ENCODE results near the gene PAQR9. TPM values are rescaled to one million over a fixed set of nuclear protein-coding genes. Genes with fewer than 3 reads are reported as not detected.

The PAQR9 gene
- total RNA-seq, 1 donor from 2014 or later = not detected

DNA sequence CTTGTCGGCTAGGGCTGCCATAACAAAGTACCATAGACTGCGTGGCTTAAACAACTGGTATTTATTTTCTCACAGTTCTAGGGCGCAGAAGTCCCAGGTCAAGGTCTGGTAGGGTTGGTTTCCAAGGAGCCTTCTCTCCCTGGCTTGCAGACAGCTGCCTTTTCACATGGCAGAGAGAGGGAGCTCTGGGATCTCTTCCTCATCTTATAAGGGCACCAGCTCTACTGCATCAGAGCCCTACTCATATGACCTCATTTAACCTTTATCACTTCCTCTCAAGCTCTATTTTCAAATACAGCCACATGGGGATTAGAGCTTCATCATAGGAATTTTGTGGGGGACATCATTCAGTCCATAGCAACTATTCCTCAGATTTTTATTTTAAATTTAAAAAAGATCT is 17.6 kb upstream of the PAQR9 start:
- Histone ChIP-seq H3K4me1 (peaks cover 7% of the 10 kb centered on the region), H3K36me3 (no peaks in the 10 kb centered on the region), H3K27me3 (ENCODE audit: low read depth) (no peaks in the 10 kb centered on the region), H3K27ac (no peak overlapping the region), H3K9me3 (no peaks in the 10 kb centered on the region), H3K4me3 (no peak overlapping the region)
- ATAC-seq = peak in 1 of 2 donors; percentile 52
- TF ChIP-seq CTCF (IDR thresholded peaks at IDR 0.05) = no peak
- DNase-seq = no peak
- intact Hi-C loops (cut with DNase I) = loop anchor here (10.0 kb wide), 1 partner anchor 396 kb away; no protein-coding TSS in a partner anchor

GRCh38 chr3:142977399-142977728 is 13.9 kb upstream of the PAQR9 start:
- ATAC-seq (no peak), DNase-seq (no peak)
- Histone ChIP-seq H3K27me3 (ENCODE audit: low read depth) (no peaks in the 10 kb centered on the region), H3K36me3 (no peaks in the 10 kb centered on the region), H3K4me3 (no peak overlapping the region), H3K4me1 (peaks cover 7% of the 10 kb centered on the region), H3K27ac (no peak overlapping the region), H3K9me3 (no peaks in the 10 kb centered on the region)
- intact Hi-C loops (cut with DNase I) = no loop called here
- TF ChIP-seq CTCF (IDR thresholded peaks at IDR 0.05) = no peak

GRCh38 chr3:142976621-142977398 is 13.3 kb upstream of the PAQR9 start:
- no peaks in the 10 kb centered on the region for H3K9me3 ChIP-seq
- no peak overlapping the region for H3K27ac ChIP-seq
- intact Hi-C loops (cut with DNase I) = no loop called here
- H3K4me1 ChIP-seq = peaks cover 7% of the 10 kb centered on the region
- DNase-seq (peak; percentile 70), ATAC-seq (peak; percentile 86 to 87)
- TF ChIP-seq CTCF (IDR thresholded peaks at IDR 0.05) = no peak
- no peaks in the 10 kb centered on the region for H3K27me3 ChIP-seq (ENCODE audit: low read depth)
- H3K4me3 ChIP-seq = no peak overlapping the region
- H3K36me3 ChIP-seq = no peaks in the 10 kb centered on the region

DNA sequence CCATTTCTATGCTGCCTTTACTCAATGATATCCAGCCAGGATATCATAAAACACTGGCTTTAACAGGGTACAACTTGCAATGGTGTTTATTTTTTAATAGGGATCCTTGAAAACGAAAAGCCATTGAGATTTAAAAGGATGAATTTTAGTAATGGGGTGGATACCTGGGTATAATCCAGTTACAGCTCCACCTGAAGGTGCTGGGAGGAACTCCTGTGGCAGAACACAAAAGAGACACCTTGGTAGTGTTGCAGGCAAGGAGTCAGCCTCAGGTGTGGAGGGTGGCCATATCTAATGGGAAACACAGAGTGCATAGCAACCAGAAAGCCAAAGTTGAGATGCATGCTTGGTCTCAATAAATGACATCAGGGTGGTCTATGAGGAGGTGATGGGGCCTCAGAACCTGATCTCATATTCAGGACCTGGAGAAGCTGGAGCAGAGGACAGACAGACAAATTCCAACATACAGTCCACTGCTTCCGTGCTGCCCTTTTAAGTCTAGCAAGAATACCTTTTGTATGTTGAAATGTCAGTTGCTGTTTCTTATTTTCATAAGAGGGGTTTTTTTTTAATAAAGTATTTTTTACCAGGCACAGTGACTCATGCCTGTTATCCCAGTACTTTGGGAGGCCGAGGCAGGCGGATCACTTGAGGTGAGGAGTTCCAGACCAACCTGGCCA is 12.0 kb upstream of the PAQR9 start:
- peaks cover 7% of the 10 kb centered on the region for H3K4me1 ChIP-seq
- H3K27me3 ChIP-seq (ENCODE audit: low read depth) = peaks cover 13% of the 10 kb centered on the region
- no peak overlapping the region for H3K27ac ChIP-seq
- ATAC-seq (no peak), DNase-seq (no peak)
- H3K9me3 ChIP-seq = no peaks in the 10 kb centered on the region
- TF ChIP-seq CTCF (IDR thresholded peaks at IDR 0.05) = no peak
- H3K36me3 ChIP-seq = no peaks in the 10 kb centered on the region
- intact Hi-C loops (cut with DNase I) = no loop called here
- no peak overlapping the region for H3K4me3 ChIP-seq

GRCh38 chr3:142973217-142974009 is 9.9 kb upstream of the PAQR9 start:
- H3K9me3 ChIP-seq = no peaks in the 10 kb centered on the region
- no peak for TF ChIP-seq CTCF (IDR thresholded peaks at IDR 0.05)
- intact Hi-C loops (cut with DNase I) = no loop called here
- H3K27ac ChIP-seq = no peak overlapping the region
- peaks cover 14% of the 10 kb centered on the region for H3K27me3 ChIP-seq (ENCODE audit: low read depth)
- no peak for ATAC-seq
- H3K4me1 ChIP-seq = peaks cover 7% of the 10 kb centered on the region
- no peaks in the 10 kb centered on the region for H3K36me3 ChIP-seq
- DNase-seq = no peak
- H3K4me3 ChIP-seq = no peak overlapping the region
